Upper lobe of left lung (tissue), 4 donors: ENCODE results near the gene DNASE1L2.

Source experiments
- EP300 ChIP-seq, 4 donors: sonication (generic); formaldehyde crosslinking; IDR thresholded peaks; one replicate each; pipeline ENCODE4 v1.5.1; 2017; ENCODE audit warnings: antibody characterized with exemption in 4 of 4, control low read depth in 2 of 4
- POLR2A ChIP-seq, 4 donors: fragments of 450-650 bp; IDR thresholded peaks; one replicate each; pipeline ENCODE4 v1.5.1; 2016 to 2017; ENCODE audit warnings: antibody characterized with exemption in 4 of 4, mild to moderate bottlenecking in 2 of 4
- POLR2AphosphoS5 ChIP-seq, 2 donors: sonication (generic); formaldehyde crosslinking; IDR thresholded peaks; one replicate each; pipeline ENCODE4 v1.5.1; 2017; ENCODE audit warnings: antibody characterized with exemption in 2 of 2
- TF ChIP-seq, protein P1 (sequence below), 6 experiments: fragments of 450-650 bp in 4 of 6; fragments of 200-600 bp in 2 of 6; sonication (generic) in 2 of 6; IDR thresholded peaks; one replicate each; pipeline ENCODE4 v1.5.1; 2016 to 2019; ENCODE audit warnings: antibody characterized with exemption in 6 of 6

GRCh38 chr16:2233046-2233775 is 3.0 kb upstream of the DNASE1L2 start:
- TF ChIP-seq, protein P1, sequence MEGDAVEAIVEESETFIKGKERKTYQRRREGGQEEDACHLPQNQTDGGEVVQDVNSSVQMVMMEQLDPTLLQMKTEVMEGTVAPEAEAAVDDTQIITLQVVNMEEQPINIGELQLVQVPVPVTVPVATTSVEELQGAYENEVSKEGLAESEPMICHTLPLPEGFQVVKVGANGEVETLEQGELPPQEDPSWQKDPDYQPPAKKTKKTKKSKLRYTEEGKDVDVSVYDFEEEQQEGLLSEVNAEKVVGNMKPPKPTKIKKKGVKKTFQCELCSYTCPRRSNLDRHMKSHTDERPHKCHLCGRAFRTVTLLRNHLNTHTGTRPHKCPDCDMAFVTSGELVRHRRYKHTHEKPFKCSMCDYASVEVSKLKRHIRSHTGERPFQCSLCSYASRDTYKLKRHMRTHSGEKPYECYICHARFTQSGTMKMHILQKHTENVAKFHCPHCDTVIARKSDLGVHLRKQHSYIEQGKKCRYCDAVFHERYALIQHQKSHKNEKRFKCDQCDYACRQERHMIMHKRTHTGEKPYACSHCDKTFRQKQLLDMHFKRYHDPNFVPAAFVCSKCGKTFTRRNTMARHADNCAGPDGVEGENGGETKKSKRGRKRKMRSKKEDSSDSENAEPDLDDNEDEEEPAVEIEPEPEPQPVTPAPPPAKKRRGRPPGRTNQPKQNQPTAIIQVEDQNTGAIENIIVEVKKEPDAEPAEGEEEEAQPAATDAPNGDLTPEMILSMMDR (IDR thresholded peaks at IDR 0.05): no peak
- TF ChIP-seq POLR2A (IDR thresholded peaks at IDR 0.05): no peak
- no peak for TF ChIP-seq EP300 (IDR thresholded peaks at IDR 0.05)
- no peak for TF ChIP-seq POLR2AphosphoS5 (IDR thresholded peaks at IDR 0.05)
